Parathyroid adenoma (tissue), 2 donors: ENCODE data around the gene APPBP2.

Experiments
- H2AFZ ChIP-seq: fragments of 300-600 bp; sonication (generic); one replicate; pipeline ENCODE4 v1.7.0; 2017; ENCODE audit warnings: antibody characterized with exemption, mild to moderate bottlenecking
- H3K27ac ChIP-seq: fragments of 300-600 bp; sonication (generic); one replicate; pipeline ENCODE4 v1.7.0; 2017
- H3K27me3 ChIP-seq: fragments of 300-600 bp; sonication (generic); one replicate; pipeline ENCODE4 v1.7.0; 2017; ENCODE audit warnings: low read length; ENCODE audit not compliant: control insufficient read depth, insufficient read depth
- H3K36me3 ChIP-seq: fragments of 300-600 bp; sonication (generic); one replicate; pipeline ENCODE4 v1.7.0; 2017; ENCODE audit warnings: low read length; ENCODE audit not compliant: control insufficient read depth, insufficient read depth
- H3K4me1 ChIP-seq: fragments of 300-600 bp; sonication (generic); one replicate; pipeline ENCODE4 v1.7.0; 2017; ENCODE audit warnings: control low read depth
- H3K4me2 ChIP-seq: fragments of 300-600 bp; sonication (generic); one replicate; pipeline ENCODE4 v1.7.0; 2017; ENCODE audit warnings: low read length
- H3K4me3 ChIP-seq: fragments of 300-600 bp; sonication (generic); one replicate; pipeline ENCODE4 v1.7.0; 2017; ENCODE audit warnings: low read depth, low read length
- H3K79me2 ChIP-seq: fragments of 300-600 bp; sonication (generic); one replicate; pipeline ENCODE4 v1.7.0; 2017; ENCODE audit warnings: control low read depth
- H3K9ac ChIP-seq: fragments of 300-600 bp; sonication (generic); one replicate; pipeline ENCODE4 v1.7.0; 2017; ENCODE audit warnings: mild to moderate bottlenecking
- H3K9me3 ChIP-seq: fragments of 300-600 bp; sonication (generic); one replicate; pipeline ENCODE4 v1.7.0; 2017; ENCODE audit warnings: low read length; ENCODE audit not compliant: control insufficient read depth
- CTCF ChIP-seq: fragments of 300-600 bp; sonication (generic); IDR thresholded peaks from one replicate; pipeline ENCODE4 v1.7.0; 2017; ENCODE audit warnings: antibody characterized with exemption, mild to moderate bottlenecking
- donor health status: primary hyperparathyroidism.

APPBP2 gene

DNA sequence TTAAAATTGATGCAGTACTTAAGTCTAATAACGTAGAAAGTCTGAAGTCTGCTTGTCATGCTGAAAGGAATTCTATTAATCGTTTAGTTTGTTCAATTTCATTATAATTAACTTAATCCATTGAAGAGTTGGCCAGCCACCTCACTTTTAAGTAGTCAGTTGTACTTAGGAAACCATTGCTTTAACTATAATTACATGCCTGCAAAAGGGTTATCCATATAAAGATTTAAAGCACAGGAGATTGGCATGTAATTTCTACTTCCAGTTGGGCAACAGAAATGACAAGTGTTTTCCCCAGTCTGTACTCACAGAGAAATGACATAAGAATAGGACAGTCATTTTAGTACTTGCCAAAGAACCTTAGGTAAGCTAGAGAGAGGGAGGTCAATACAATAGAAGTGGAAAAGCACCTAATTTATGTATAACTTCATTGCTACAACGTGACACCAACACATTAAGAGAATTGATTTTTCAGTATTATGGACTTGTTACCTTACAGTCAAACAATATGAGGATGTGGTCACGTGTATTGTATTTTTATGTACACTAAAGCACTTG is 130.5 kb downstream of the APPBP2 start:
- no peak overlapping the region for H3K27ac ChIP-seq

GRCh38 chr17:60393840-60394723 is 132.0 kb downstream of the APPBP2 start:
- Histone ChIP-seq H3K4me2 (no peak overlapping the region), H3K4me1 (peaks cover 7% of the 10 kb centered on the region), H3K9ac (no peak overlapping the region), H3K27ac (no peak overlapping the region), H3K36me3 (no peaks in the 10 kb centered on the region), H3K79me2 (peaks cover 3% of the 10 kb centered on the region), H2AFZ (no peak overlapping the region), H3K27me3 (no peaks in the 10 kb centered on the region), H3K9me3 (no peaks in the 10 kb centered on the region), H3K4me3 (no peak overlapping the region)
- no peak for TF ChIP-seq CTCF

More for the DNA sequence above, 130.5 kb downstream of the APPBP2 start:
- H3K4me3 ChIP-seq: no peak overlapping the region
- H3K9ac ChIP-seq: no peak overlapping the region
- H3K27me3 ChIP-seq: no peaks in the 10 kb centered on the region
- H2AFZ ChIP-seq: no peak overlapping the region
- peaks cover 6% of the 10 kb centered on the region for H3K4me1 ChIP-seq
- H3K79me2 ChIP-seq: peaks cover 2% of the 10 kb centered on the region
- TF ChIP-seq CTCF: no peak
- no peaks in the 10 kb centered on the region for H3K36me3 ChIP-seq
- no peak overlapping the region for H3K4me2 ChIP-seq
- no peaks in the 10 kb centered on the region for H3K9me3 ChIP-seq
